Hepatocyte (in vitro differentiated cells): ENCODE data around the gene UTS2B.

ENCODE experiments used
- EZH2 ChIP-seq: fragments of 200-600 bp; sonication (generic); IDR thresholded peaks from 2 replicates; pipeline ENCODE4 v1.6.1; 2016; ENCODE audit warnings: antibody characterized with exemption, mild to moderate bottlenecking, borderline replicate concordance
- TF ChIP-seq, protein P1 (sequence below): fragments of 200-600 bp; sonication (generic); IDR thresholded peaks from 2 replicates; pipeline ENCODE4 v1.5.1; 2016; ENCODE audit warnings: antibody characterized with exemption, mild to moderate bottlenecking; ENCODE audit not compliant: poor library complexity

GRCh38 chr3:191373327-191373726 is 43.0 kb upstream of the UTS2B start:
- TF ChIP-seq, protein P1, sequence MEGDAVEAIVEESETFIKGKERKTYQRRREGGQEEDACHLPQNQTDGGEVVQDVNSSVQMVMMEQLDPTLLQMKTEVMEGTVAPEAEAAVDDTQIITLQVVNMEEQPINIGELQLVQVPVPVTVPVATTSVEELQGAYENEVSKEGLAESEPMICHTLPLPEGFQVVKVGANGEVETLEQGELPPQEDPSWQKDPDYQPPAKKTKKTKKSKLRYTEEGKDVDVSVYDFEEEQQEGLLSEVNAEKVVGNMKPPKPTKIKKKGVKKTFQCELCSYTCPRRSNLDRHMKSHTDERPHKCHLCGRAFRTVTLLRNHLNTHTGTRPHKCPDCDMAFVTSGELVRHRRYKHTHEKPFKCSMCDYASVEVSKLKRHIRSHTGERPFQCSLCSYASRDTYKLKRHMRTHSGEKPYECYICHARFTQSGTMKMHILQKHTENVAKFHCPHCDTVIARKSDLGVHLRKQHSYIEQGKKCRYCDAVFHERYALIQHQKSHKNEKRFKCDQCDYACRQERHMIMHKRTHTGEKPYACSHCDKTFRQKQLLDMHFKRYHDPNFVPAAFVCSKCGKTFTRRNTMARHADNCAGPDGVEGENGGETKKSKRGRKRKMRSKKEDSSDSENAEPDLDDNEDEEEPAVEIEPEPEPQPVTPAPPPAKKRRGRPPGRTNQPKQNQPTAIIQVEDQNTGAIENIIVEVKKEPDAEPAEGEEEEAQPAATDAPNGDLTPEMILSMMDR = no peak
- TF ChIP-seq EZH2 = no peak
